Fibroblast of gingiva (primary cell): ENCODE data around the gene ZMAT2.
"Not testable (repeated sequence)": the region's sequence is repeated elsewhere in the genome, so short reads cannot be mapped to it uniquely, and the experiment has no call there.

Experiments
- DNase-seq: peaks from one replicate; pipeline ENCODE4 v3.0.0-alpha.2; 2011; ENCODE audit warnings: low read depth

Gene ZMAT2, protein sequence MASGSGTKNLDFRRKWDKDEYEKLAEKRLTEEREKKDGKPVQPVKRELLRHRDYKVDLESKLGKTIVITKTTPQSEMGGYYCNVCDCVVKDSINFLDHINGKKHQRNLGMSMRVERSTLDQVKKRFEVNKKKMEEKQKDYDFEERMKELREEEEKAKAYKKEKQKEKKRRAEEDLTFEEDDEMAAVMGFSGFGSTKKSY

DNA sequence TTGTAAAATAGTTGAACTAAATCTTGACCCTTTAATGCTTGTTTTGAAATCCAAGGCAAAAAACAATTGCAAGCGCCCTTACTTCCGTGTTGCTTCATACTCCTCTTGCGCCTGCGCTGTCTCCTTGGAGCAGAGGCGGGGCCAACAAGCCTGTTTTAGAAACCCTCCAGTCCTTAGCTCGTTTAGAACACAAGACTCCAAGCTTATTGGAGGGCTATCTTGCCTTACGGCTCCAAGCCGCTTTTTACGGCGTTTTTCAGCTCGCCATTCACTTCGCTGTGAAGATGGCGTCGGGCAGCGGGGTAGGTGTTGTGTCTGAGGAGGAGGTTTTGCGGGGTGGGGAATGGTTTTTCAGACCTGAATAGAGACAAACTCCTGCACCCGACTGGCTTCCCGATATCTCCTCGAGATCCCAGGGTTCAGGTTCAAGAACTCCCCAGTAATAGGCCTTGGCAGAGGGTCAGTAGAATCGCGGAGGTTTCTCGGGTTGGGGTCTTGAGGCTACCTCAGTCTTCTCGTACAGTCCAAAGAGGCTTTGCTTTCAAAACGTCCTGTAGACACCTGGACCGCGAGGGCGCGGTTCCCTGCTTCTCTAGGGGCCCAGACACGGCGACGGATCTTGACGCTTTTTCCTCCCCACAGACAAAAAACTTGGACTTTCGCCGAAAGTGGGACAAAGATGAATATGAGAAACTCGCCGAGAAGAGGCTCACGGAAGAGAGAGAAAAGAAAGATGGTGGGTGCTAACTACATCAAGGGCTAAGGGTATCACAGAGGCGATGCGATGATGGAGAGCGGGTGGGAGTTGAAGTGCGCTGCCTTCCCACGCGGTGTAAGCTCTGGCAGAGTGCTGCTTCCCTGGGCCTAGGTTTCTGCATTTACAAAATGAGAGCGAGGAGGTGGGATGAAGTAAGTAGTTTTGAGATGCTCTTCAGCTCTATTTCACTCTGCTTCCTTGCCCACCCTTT, at the start of gene ZMAT2:
ZMAT2 (plus strand) TSS at position 271 of the 968 bp plus-strand sequence; CDS start at position 285, 14 bp downstream.
- DNase-seq, result peak; percentile 99

- DNase-seq, result no peak
These were observed 41.4 kb upstream of the ZMAT2 start for GRCh38 chr5:140658870-140659269.

DNA sequence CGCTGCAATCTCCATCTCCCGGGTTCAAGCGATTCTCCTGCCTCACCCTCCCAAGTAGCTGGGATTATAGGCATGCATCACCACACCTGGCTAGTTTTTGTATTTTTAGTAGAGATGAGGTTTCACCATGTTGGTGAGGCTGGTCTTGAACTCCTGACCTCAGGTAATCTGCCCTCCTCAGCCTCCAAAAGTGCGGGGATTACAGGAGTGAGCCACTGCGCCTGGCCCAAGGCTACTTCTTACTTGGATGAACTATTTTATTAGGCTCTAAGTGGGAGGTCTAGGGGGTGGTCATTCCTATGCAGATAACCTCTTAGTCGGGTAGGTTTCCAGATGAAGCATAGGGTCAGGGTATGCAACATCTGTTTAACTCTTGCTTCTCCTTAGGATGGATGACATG, 39.9 kb upstream of the ZMAT2 start:
- not testable (repeated sequence) for DNase-seq

- no peak for DNase-seq
These were observed 36.3 kb upstream of the ZMAT2 start for GRCh38 chr5:140664030-140664358.

GRCh38 chr5:140664359-140665119, 35.7 kb upstream of the ZMAT2 start, which contains the start of gene WDR55:
TSS of gene WDR55 (plus strand) at chr5:140664904. CDS start at chr5:140664913, 9 bp downstream.
- peak; percentile 90 for DNase-seq

DNA sequence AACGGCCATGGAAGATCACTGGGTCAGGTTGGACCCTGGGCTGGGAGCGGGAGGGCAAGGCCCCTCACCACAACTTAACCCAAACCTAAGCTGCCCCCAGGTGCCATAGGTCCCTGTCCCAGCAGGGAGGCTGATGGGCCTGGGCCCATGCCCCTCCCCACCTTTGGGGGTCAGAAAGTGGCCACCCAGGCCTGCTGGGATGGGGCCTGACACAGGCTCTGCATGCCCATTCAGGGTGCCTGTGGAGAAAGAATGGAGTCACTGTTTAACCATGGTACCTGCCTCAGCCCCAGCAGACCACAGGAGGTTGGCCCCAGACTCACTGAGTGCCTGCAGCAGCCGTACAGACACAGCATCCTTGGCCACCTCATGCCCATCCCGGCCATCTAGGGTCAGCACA, 29.2 kb upstream of the ZMAT2 start:
- DNase-seq, result not testable (repeated sequence)

DNA sequence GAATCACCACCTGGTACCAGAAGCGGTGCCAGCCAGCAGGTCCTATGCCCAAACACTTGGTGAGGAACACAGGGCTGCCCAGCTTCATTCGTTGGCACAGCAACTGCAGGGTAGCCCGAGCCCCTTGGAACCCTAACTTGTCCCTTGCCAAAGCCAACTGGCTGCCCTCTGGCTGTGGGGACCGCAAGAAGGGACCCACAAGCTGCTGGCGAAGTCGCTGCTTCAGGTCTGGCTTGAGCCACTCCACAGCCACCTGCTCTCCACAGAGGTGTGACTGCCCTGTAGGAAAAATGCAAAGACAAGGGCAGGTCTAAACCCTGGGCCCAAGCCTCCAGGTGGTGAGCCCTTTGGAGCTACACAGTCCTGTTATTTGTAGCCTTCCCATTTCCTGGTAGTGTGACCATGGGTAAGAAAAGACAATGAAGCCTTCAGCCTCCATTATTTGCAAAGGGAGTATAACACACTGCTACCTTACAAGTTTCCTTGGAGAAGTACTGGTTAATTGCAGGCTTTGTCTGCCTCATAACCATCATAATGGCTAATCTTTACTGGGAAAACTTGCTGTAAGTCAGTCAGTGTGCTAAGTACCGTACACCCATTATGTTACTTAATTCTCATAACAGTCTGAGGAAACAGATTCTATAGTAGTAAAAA, 28.6 kb upstream of the ZMAT2 start:
- no peak for DNase-seq

GRCh38 chr5:140672455-140673186, 27.6 kb upstream of the ZMAT2 start:
- DNase-seq, result peak; percentile 16

DNA sequence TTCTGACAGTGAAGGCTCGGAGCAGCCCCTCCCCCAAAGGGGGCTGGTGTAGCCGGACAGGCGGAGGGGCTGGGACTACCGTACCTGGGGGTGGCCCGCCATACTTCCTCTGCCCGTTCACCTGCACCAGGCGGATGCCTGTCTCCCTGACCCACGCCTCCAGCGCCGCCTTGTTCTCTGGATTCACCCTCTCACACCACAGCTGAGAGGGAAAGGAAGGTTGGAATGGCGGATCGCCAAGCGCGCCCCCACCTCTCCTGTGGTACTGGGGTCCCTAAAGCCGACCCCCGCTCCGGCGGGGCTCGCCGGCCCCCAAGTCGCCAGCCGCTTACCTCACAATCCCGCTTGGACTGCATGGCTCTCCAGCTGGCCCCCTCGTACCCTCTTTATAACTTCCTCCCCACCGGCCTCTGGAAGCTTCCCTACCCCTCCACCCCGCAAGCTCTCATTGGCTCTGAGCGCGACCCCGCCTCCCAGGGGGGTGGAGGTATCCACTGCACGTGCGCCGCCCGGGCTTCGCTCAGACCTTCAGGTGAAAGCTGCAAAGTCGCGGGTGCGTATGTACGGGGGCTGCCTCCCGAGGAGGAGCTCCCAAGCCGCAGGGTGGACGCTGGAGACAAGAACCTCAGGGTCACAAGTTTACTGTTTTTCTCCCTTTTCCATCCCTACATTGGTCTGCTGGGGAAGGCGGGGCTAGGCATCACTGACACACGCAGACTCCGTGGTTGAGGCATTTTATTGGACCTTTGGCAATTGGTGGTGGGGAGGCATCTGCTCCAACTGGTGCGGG, 26.9 kb upstream of the ZMAT2 start, which contains the start of gene DND1:
DND1 (minus strand) TSS at position 390 of the 790 bp plus-strand sequence; CDS start at position 356, 34 bp downstream.
- no peak for DNase-seq

DNA sequence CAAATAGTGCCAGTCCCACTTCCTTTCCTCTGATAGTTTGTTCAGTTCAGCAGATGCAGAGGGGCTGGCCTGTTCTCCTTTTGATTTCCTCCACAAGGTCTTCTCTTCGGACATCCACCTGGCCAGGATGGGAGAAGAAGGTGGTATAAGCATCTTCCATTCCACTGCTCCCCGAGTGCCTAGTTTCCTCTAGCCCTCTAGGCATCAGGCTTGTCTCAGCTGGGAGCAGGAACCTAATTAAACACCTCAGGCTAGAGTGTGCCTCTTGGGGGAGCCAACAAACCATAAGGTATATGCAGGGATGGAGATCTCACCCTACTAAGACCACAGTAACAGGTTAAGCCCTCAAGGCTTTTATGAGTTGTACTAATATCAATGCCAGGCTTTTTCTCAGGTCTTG, 26.0 kb upstream of the ZMAT2 start:
- DNase-seq, result no peak

DNA sequence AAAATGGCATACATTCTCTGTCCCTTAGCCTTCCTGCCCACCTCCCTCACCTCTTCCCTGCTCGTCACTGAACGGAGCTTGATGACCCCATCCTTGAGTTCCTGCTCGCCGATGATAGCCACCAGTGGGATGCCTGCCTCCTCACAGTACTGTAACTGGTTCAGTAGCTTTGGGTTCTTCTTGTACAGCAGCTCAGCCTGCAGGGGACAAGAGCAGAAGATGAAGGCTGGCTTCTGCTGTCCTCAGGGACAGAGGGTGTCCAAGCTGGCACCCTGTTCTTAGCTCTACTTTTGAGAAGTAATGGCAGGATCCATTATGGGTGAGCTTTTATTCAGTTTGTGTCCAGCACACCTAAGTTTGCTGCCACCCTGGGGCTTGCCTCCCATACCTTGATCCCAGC, 25.6 kb upstream of the ZMAT2 start:
- no peak for DNase-seq

DNA sequence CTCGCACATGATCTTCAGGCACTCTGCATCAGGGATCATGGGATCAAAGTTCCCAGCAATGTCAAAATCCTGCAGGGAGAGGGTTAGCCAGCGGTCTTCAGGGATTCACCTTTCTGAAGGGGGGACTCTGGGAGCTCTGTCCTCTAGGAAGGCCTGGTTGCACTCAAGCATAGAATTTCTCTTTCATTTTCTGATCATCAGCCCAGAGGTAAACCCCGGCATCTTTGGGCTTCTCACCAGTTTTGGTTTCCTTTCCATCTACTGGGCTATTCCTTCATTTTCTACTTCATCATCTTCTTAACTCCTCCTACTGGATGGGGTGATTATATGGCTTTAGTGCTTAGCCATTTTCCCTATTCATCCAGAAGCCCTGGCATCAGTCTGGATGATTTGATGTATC, 22.3 kb upstream of the ZMAT2 start:
- DNase-seq, result no peak

DNA sequence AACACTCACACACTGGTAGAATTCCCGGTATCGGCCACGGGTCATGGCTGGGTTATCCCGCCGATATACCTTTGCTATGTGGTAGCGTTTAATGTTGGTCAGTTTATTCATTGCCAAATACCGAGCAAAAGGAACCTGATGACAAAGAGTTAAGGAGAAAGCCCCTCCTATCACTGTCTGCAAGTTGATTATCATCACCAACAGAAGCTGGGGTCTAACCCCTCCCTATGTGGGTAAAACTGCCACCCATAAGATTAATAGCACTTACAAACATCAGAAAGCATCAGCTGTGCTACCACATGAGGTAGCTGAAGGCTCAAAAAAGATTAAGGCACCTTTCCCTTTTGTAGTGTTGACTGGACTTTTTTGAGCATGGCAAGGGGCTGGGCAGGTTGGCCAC, 21.3 kb upstream of the ZMAT2 start:
- no peak for DNase-seq

DNA sequence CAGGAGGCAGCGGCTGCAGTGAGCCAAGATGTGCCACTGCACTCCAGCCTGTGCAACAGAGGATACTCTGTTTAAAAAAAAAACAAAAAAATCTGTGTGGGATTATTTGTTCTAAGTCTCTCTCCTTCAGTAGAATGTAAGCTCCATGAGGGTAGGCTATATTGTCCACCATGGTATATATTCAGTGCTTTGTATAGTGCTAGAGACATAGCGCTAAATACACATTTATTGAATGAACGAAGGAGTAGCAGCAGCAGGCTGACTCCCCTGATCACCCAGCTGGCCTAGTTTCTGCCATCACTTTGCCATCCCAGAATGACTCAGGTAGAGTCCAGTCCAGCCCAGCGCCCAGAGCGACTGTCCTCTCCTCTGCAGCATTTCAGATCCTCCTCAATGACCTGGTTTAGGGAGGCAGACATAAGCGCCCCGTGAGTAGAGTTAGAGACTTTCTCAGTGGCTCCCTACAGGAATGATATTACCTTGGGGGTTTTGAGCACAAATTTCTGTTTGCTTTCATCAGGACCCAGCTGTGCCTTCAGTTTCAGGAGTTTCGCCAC, 9.8 kb upstream of the ZMAT2 start:
- DNase-seq, result no peak

GRCh38 chr5:140690941-140691924, 9.0 kb upstream of the ZMAT2 start, which contains the start of the genes HARS1 and HARS2:
TSS of gene HARS1 (minus strand) at chr5:140691370. CDS start at chr5:140691304, 66 bp downstream.
TSS of gene HARS2 (plus strand) at chr5:140691455. CDS start at chr5:140691649, 194 bp downstream.
- DNase-seq, result peak; percentile 95

GRCh38 chr5:140694276-140694675, 6.0 kb upstream of the ZMAT2 start:
- DNase-seq, result peak; percentile 28

DNA sequence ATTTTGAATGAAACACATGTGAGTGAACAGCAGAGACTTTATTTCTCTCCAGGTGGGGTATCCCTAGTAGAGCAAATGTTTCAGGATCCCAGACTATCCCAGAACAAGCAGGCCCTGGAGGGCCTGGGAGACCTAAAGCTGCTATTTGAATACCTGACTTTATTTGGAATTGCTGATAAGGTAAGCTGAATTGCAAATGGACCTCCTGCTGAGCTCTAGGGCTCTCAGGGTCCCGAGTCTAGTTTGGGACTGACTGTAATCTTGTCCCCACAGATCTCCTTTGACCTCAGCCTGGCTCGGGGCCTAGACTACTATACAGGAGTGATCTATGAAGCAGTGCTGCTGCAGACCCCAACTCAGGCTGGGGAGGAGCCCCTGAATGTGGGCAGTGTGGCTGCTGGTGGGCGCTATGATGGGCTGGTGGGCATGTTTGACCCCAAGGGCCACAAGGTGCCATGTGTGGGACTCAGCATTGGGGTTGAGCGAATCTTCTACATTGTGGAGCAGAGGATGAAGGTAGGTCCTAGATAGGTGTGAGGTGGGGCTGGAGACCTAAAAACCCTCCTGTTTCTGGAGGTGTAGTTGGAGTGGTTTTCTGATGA, 3.3 kb upstream of the ZMAT2 start:
- DNase-seq, result no peak

- no peak for DNase-seq
These were observed 7.6 kb downstream of the ZMAT2 start for GRCh38 chr5:140707812-140708211.
